WTC11 (cell line): ENCODE results near the gene ARL5A.

Source experiments
- CTCF ChIP-seq: fragments of 200-600 bp; IDR thresholded peaks from 2 replicates; pipeline ENCODE4 v1.8.0; 2022; ENCODE audit warnings: antibody characterized with exemption
- ETV6 ChIP-seq: sonication (generic); formaldehyde crosslinking; IDR thresholded peaks from 2 replicates; pipeline ENCODE4 v1.8.1; 2022; ENCODE audit warnings: mild to moderate bottlenecking, missing genetic modification reagents
- MAX ChIP-seq: sonication (generic); formaldehyde crosslinking; IDR thresholded peaks from 2 replicates; pipeline ENCODE4 v1.8.0; 2022; ENCODE audit warnings: mild to moderate bottlenecking, missing genetic modification reagents
- MYBL2 ChIP-seq: sonication (generic); formaldehyde crosslinking; IDR thresholded peaks from 2 replicates; pipeline ENCODE4 v1.8.1; 2023; ENCODE audit warnings: mild to moderate bottlenecking, moderate library complexity, missing genetic modification reagents
- SP1 ChIP-seq: sonication (generic); formaldehyde crosslinking; conservative IDR thresholded peaks from 2 replicates; pipeline ENCODE4 v1.8.1; 2022; ENCODE audit warnings: missing genetic modification reagents
- USF2 ChIP-seq: sonication (generic); formaldehyde crosslinking; IDR thresholded peaks from 2 replicates; pipeline ENCODE4 v1.8.1; 2023; ENCODE audit warnings: mild to moderate bottlenecking, missing genetic modification reagents, moderate library complexity
- ZBTB21 ChIP-seq: sonication (generic); formaldehyde crosslinking; IDR thresholded peaks from 2 replicates; pipeline ENCODE4 v1.8.1; 2023; ENCODE audit warnings: mild to moderate bottlenecking, missing genetic modification reagents, borderline replicate concordance
- TF ChIP-seq, protein P1 (sequence below): sonication (generic); formaldehyde crosslinking; IDR thresholded peaks from 2 replicates; pipeline ENCODE4 v1.8.1; 2022; ENCODE audit warnings: low read depth, mild to moderate bottlenecking, moderate library complexity, missing genetic modification reagents, borderline replicate concordance
- TF ChIP-seq, protein P2 (sequence below): sonication (generic); formaldehyde crosslinking; IDR thresholded peaks from 2 replicates; pipeline ENCODE4 v1.8.1; 2022; ENCODE audit warnings: low read depth, missing genetic modification reagents, borderline replicate concordance

DNA sequence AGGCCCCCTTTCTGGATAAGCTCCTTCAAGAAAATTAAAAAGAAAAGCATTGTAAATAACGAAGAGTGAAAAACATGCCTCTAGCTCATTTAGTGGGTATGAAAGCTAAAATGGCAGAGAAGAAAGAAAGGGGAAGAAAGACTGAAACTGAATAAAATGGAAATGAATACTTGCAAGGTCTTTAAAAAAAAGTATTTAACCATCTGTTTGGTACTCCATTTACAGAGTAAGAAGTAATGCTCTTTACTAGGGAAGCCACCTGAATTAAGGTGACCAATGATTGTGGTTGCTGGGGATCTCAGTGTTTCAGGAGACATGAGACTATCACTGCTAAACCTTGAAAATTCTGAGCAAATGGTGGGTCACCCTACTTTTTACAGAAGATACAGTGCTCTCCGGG lies 17.7 kb upstream of the ARL5A start:
- TF ChIP-seq CTCF (no peak), ZBTB21 (CRISPR knock-in tag) (no peak), MYBL2 (no peak), USF2 (no peak), SP1 (no peak), MAX (CRISPR knock-in tag) (no peak), ETV6 (CRISPR knock-in tag) (no peak)
- TF ChIP-seq, protein P1, sequence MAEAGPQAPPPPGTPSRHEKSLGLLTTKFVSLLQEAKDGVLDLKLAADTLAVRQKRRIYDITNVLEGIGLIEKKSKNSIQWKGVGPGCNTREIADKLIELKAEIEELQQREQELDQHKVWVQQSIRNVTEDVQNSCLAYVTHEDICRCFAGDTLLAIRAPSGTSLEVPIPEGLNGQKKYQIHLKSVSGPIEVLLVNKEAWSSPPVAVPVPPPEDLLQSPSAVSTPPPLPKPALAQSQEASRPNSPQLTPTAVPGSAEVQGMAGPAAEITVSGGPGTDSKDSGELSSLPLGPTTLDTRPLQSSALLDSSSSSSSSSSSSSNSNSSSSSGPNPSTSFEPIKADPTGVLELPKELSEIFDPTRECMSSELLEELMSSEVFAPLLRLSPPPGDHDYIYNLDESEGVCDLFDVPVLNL: no peak
- TF ChIP-seq, protein P2, sequence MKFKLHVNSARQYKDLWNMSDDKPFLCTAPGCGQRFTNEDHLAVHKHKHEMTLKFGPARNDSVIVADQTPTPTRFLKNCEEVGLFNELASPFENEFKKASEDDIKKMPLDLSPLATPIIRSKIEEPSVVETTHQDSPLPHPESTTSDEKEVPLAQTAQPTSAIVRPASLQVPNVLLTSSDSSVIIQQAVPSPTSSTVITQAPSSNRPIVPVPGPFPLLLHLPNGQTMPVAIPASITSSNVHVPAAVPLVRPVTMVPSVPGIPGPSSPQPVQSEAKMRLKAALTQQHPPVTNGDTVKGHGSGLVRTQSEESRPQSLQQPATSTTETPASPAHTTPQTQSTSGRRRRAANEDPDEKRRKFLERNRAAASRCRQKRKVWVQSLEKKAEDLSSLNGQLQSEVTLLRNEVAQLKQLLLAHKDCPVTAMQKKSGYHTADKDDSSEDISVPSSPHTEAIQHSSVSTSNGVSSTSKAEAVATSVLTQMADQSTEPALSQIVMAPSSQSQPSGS: no peak
